Ovary (tissue), 3 donors: ENCODE results near the gene NOTCH4.

ENCODE experiments used
- CTCF ChIP-seq, 3 donors: fragments of 450-650 bp in 2 of 3; fragments of 200-600 bp in 1 of 3; IDR thresholded peaks; one replicate each; pipeline versions ENCODE4 v1.5.1 to v1.8.0; 2016 to 2022; ENCODE audit warnings: antibody characterized with exemption in 3 of 3, mild to moderate bottlenecking in 1 of 3
- EP300 ChIP-seq: sonication (generic); formaldehyde crosslinking; IDR thresholded peaks from one replicate; pipeline ENCODE4 v1.6.1; 2017; ENCODE audit warnings: antibody characterized with exemption
- POLR2A ChIP-seq: fragments of 450-650 bp; IDR thresholded peaks from one replicate; pipeline ENCODE4 v1.6.1; 2017; ENCODE audit warnings: antibody characterized with exemption, mild to moderate bottlenecking, moderate library complexity
- donor health status: DM: no; HTN: no; CAD: no.

DNA sequence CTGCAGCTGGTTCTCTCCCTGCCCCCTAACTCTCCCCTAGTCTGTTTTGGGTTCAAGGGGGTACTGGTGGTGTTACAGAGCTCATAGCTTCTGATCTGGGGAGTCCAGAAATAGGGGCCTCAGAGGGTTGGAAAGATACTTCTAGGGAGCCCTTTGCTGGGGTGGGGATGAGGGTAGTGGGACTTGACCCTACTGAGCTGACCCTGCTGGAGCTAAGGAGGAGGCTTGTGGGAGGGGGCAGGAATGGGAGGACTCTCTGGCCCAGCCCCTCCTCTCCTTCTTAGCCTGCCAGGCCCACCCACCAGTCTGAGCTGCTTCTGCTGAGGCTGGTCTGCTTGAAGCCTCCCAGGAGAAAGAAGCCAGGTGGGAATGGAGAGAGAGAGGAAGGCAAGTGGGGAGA is 59.6 kb downstream of the NOTCH4 start, which contains the start of gene EGFL8:
- no peak for TF ChIP-seq CTCF (IDR thresholded peaks at IDR 0.05)
- TF ChIP-seq POLR2A = no peak
- no peak for TF ChIP-seq EP300
